Measurements from ENCODE around the gene CLCF1. TPM values are rescaled to one million over a fixed set of nuclear protein-coding genes. Genes with fewer than 3 reads are reported as not detected.

The CLCF1 gene
- total and polyA plus RNA-seq, 2 of the 13 experiments (the other 11 are each of a cell fraction or from before 2014, with no cell fraction given) = 0.49 to 0.78 TPM

DNA sequence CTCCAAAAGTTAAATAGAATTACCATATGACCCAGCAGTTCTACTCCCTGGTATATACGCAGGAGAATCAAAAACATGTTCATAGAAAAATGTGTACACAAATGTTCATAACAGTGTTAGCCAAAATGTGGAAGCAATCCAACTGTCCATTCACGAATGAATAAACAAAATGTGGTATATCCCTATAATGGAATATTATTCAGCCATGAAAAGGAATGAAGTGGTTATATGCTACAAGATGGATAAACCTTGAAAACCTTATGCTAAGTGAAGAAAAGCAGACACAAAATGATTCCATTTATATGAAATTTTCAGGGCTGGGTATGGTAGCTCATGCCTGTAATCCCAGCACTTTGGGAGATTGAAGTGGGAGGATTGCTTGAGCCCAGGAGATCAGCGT lies 36.1 kb downstream of the CLCF1 start (continued):
- TF ChIP-seq NFIC (IDR thresholded peaks at IDR 0.05; ENCODE audit: low read length) = no peak

DNA sequence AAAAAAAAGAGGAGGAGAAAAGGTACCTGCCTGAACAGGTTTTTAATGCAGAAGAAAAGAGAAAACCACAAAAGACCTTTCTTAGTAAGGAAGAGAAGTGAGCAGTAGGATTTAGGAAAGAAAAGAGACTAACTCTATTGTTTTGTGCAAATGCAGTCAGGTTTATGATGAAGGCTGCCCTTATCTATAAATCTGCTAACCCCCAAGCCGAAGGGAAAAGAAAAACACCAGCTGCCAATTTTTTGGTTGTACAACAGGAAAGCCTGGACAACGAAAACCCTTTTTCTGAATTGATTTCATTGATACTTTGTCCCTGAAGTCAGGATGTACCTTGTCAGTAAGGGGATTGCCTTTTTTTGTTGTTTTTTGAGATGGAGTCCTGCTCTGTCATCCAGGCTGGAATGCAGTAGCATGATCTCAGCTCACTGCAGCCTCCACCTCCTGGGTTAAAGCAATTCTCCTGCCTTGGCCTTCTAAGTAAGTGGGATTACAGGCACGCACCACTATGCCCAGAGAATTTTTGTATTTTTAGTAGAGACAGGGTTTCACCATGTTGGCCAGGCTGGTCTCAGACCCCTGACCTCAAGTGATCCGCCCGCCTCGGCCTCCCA lies 41.2 kb downstream of the CLCF1 start:
- TF ChIP-seq FOXP4 (CRISPR knock-in tag; IDR thresholded peaks at IDR 0.05) = no peak
- no peak for TF ChIP-seq PREB (CRISPR knock-in tag; IDR thresholded peaks at IDR 0.05)
- no peak for TF ChIP-seq FOXO4 (CRISPR knock-in tag; conservative IDR thresholded peaks at IDR 0.05)
- TF ChIP-seq EHMT2 (IDR thresholded peaks at IDR 0.05; ENCODE audit: borderline replicate concordance, low read depth, low read length) = no peak
- TF ChIP-seq FOXA3 (CRISPR knock-in tag; IDR thresholded peaks at IDR 0.05) = no peak
- no peak for TF ChIP-seq RFXANK (CRISPR knock-in tag; IDR thresholded peaks at IDR 0.05)
- ATAC-seq (no peak), DNase-seq (ENCODE audit: low spot score) (no peak), FAIRE-seq (no peak)
- Histone ChIP-seq H3K79me2 (ENCODE audit: insufficient read depth, low read length) (no peaks in the 10 kb centered on the region), H3K27ac (ENCODE audit: extremely low read length, insufficient read depth, low read length) (no peak overlapping the region), H3K27me3 (ENCODE audit: control insufficient read depth in 1 of 2, insufficient read depth in 2 of 2, low read length in 2 of 2) (no peaks in the 10 kb centered on the region), H3K4me3 (replicated peaks in 1 of 3; ENCODE audit: insufficient read depth in 1 of 3, low read depth in 2 of 3, low read length in 3 of 3) (no peak overlapping the region), H4K20me1 (ENCODE audit: insufficient read depth, low read length) (no peaks in the 10 kb centered on the region), H3K36me3 (replicated peaks in 1 of 2; ENCODE audit: control insufficient read depth in 1 of 2, insufficient read depth in 2 of 2, low read length in 2 of 2) (no peaks in the 10 kb centered on the region), H3K9me3 (ENCODE audit: low read length) (no peaks in the 10 kb centered on the region), H2AFZ (ENCODE audit: low read length) (no peak overlapping the region), H3K4me2 (ENCODE audit: low read depth, low read length) (no peak overlapping the region), H3K4me1 (ENCODE audit: insufficient read depth, low read length) (no peaks in the 10 kb centered on the region), H3K9ac (ENCODE audit: insufficient read depth, low read depth, low read length) (no peak overlapping the region)
- BruUV-seq (replicated peaks) = no TSS peak
- CTCF ChIA-PET (ENCODE audit: low intra/inter-chr PET ratio, low total read pairs) = no interaction called here
- intact Hi-C loops (cut with micrococcal nuclease; ENCODE audit: unreplicated experiment) = no loop called here
- WGBS (ENCODE audit: low lambda C conversion rate) = 90% methylated on average over 6 of the region's 6 CpGs
- POLR2A ChIA-PET = interaction anchor here (1.0 kb wide), 1 partner anchor 29 kb away, joined by 3 read pairs; the partner anchor contains the start of gene SSH3
- in situ Hi-C loops (cut with HindIII; ENCODE audit: extremely low pct_ligation_motif_present, low pct_unique_long_range_greater_than_20kb) = no loop called here

All from HepG2 (cell line).